BJ (cell line): Measurements from ENCODE around the gene CNIH1. TPM values are rescaled to one million over a fixed set of nuclear protein-coding genes. Genes with fewer than 3 reads are reported as not detected.

Experiments used
- CTCF ChIA-PET: fragments of 350-600 bp; formaldehyde crosslinking; extraction: SDS; loops from one replicate; lab custom pipeline; 2021; ENCODE audit warnings: antibody characterized with exemption, inconsistent platforms; lab: Yijun Ruan, JAX
- POLR2A ChIA-PET: fragments of 300-600 bp; sonication (Branson Sonifier 250); formaldehyde crosslinking; extraction: SDS; loops from one replicate; lab custom pipeline; 2021; ENCODE audit warnings: antibody characterized with exemption; lab: Charles Lee
- DNase-seq: peaks from one replicate; pipeline ENCODE4 v3.0.0-alpha.2; 2011; ENCODE audit warnings: low read depth
- H3K27me3 ChIP-seq: 2 replicates; pipeline ENCODE4 v1.6.0; 2011; ENCODE audit warnings: low read length; ENCODE audit not compliant: control insufficient read depth, insufficient read depth
- H3K36me3 ChIP-seq: 2 replicates; pipeline ENCODE4 v1.5.1; 2011; ENCODE audit warnings: low read length; ENCODE audit not compliant: control insufficient read depth, insufficient read depth
- H3K4me3 ChIP-seq: 2 replicates; pipeline ENCODE4 v1.5.1; 2011; ENCODE audit warnings: low read depth, mild to moderate bottlenecking, control low read depth, low read length
- CTCF ChIP-seq: IDR thresholded peaks from 2 replicates; pipeline ENCODE4 v1.5.1; 2011; ENCODE audit warnings: low read depth, mild to moderate bottlenecking, control low read depth, inconsistent platforms, low read length, moderate library complexity; ENCODE audit not compliant: insufficient read depth
- polyA minus RNA-seq: library from RNA; depleted of rRNA, polyadenylated mRNA; stranded (reverse); fragments of >200 nt; gene quantifications from 2 replicates; pipeline ENCODE4 v1.2.3, GENCODE V29; 2011; rRNA and poly(A)+ RNA removed
- polyA plus RNA-seq: library from polyadenylated mRNA; depleted of rRNA; stranded (reverse); fragments of >200 nt; gene quantifications from 2 replicates; pipeline ENCODE4 v1.2.3, GENCODE V29; 2011; rRNA removed

The CNIH1 gene
- polyA plus RNA-seq (313 and 396 TPM in 2 replicates), polyA minus RNA-seq (326 and 553 TPM in 2 replicates)

DNA sequence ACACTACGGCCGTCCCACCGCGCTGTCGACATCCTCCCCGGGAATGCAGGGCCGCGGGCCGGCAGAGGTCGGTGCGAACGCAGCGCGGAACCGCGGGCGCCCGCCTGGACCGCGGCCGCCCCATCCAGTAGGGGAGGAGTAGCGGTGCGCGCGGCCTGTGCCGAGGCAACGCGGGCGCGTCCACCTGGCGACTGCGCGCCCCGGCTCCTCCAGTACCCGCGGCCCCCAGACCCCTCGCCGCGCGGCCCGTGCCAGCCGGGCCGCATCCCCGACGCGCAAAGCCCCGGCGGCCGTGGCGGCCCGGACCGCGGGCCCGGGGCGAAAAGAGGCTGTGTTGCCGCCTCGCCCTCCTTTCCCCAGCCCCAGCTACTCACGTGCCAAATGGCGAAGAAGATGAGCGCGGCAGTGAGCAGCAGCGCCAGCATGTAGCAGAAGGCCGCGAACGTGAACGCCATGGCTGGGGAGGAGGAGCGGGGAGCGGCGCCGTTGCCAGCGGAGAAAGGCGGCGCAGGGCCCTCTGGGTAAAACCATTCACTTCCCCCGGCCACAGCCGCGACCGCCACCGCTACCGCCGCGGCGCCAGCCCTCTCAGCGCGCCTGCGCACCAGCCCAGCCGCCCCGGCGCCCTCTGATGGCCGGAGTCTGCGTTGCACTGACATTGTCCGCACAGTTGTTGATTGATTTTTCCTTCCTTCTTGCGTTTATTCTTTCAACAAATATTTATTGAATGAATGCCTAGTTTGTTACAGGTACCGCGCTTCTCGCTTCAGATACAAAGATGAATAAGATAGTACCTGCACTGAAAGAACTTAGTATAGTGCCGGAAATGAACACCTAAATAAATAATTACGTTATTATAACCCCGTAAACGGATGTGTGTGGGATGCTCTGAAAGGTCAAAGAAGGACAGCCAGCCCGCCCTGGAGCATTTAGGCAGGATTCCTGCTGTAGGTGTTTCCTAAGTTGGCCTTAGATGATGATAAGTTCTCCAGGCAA, at the start of gene CNIH1:
Gene CNIH1 (minus strand): TSS at position 502 of the 996 bp plus-strand sequence. CDS start 47 bp downstream, at position 455.
- H3K36me3 ChIP-seq = no peaks in the 10 kb centered on the region
- POLR2A ChIA-PET = no interaction called here
- no peaks in the 10 kb centered on the region for H3K27me3 ChIP-seq
- peak; percentile 45 for DNase-seq
- peak within 1 kb of the TSS; percentile 71 for H3K4me3 ChIP-seq
- CTCF ChIA-PET = interaction anchor here (0.7 to 1.4 kb wide), 5 partner anchors 8 to 93 kb away, joined by 3 to 6 read pairs (median 4); no protein-coding TSS in a partner anchor
- TF ChIP-seq CTCF = peak; percentile 79

- no peak for TF ChIP-seq CTCF
- no peaks in the 10 kb centered on the region for H3K27me3 ChIP-seq
- ChIA-PET POLR2A (no interaction called here), CTCF (interaction anchor here (1.0 to 1.1 kb wide), 2 partner anchors 74 to 402 kb away, joined by 3 to 5 read pairs; no protein-coding TSS in a partner anchor)
- no peak overlapping the region for H3K4me3 ChIP-seq
- H3K36me3 ChIP-seq = no peaks in the 10 kb centered on the region
- DNase-seq = no peak
These were observed 49.4 kb upstream of the CNIH1 start for GRCh38 chr14:54490445-54491175.

- no peak for TF ChIP-seq CTCF
- H3K36me3 ChIP-seq = no peaks in the 10 kb centered on the region
- H3K4me3 ChIP-seq = no peak overlapping the region
- no peaks in the 10 kb centered on the region for H3K27me3 ChIP-seq
- DNase-seq = no peak
- ChIA-PET CTCF (interaction anchor here (0.6 to 1.6 kb wide), 4 partner anchors 33 to 402 kb away, joined by 3 to 5 read pairs (median 4); no protein-coding TSS in a partner anchor), POLR2A (no interaction called here)
These were observed 48.7 kb upstream of the CNIH1 start for GRCh38 chr14:54489731-54490444.

- H3K4me3 ChIP-seq = peak overlapping the region; percentile 77
- no peak for TF ChIP-seq CTCF
- DNase-seq = no peak
- POLR2A ChIA-PET = no interaction called here
- H3K36me3 ChIP-seq = no peaks in the 10 kb centered on the region
- CTCF ChIA-PET = interaction anchor here (0.6 to 1.6 kb wide), 4 partner anchors 10 to 403 kb away, joined by 3 to 5 read pairs (median 4); no protein-coding TSS in a partner anchor
- H3K27me3 ChIP-seq = no peaks in the 10 kb centered on the region
These were observed 48.1 kb upstream of the CNIH1 start for GRCh38 chr14:54489318-54489683.
